Stimulated activated CD4-positive, alpha-beta T cell treated with anti-CD3 and anti-CD28 coated beads, Interleukin-12 subunit alpha, Interleukin-12 subunit beta, amount 100 ng/mL, for 4 hours (primary cell): ENCODE results near the gene MRPS15.
"Not testable (repeated sequence)": the region's sequence is repeated elsewhere in the genome, so short reads cannot be mapped to it uniquely, and the experiment has no call there.

Experiments used
- DNase-seq: peaks from one replicate; pipeline ENCODE4 v3.0.0-alpha.2; 2020

Gene MRPS15

GRCh38 chr1:36463803-36464604 lies at the start of gene MRPS15:
MRPS15 (minus strand) TSS chr1:36464384; CDS start chr1:36464275, 109 bp downstream.
- DNase-seq: peak; percentile 95

GRCh38 chr1:36512842-36513241 lies 48.7 kb upstream of the MRPS15 start:
- no peak for DNase-seq

- no peak for DNase-seq
Observed at GRCh38 chr1:36511804-36512798, 47.9 kb upstream of the MRPS15 start.

- DNase-seq: not testable (repeated sequence)
Observed at GRCh38 chr1:36511220-36511619, 47.0 kb upstream of the MRPS15 start.

GRCh38 chr1:36510418-36510817 lies 46.2 kb upstream of the MRPS15 start:
- DNase-seq: no peak

GRCh38 chr1:36508257-36508656 lies 44.1 kb upstream of the MRPS15 start:
- no peak for DNase-seq

GRCh38 chr1:36506276-36506920 lies 42.2 kb upstream of the MRPS15 start:
- DNase-seq: no peak

GRCh38 chr1:36503733-36504132 lies 39.5 kb upstream of the MRPS15 start:
- no peak for DNase-seq

- DNase-seq: no peak
Observed at GRCh38 chr1:36503159-36503558, 39.0 kb upstream of the MRPS15 start.

GRCh38 chr1:36502616-36503015 lies 38.4 kb upstream of the MRPS15 start:
- no peak for DNase-seq

GRCh38 chr1:36501911-36502310 lies 37.7 kb upstream of the MRPS15 start:
- not testable (repeated sequence) for DNase-seq

GRCh38 chr1:36497207-36497606 lies 33.0 kb upstream of the MRPS15 start:
- DNase-seq: no peak

- no peak for DNase-seq
Observed at GRCh38 chr1:36494971-36495370, 30.8 kb upstream of the MRPS15 start.

- no peak for DNase-seq
Observed at GRCh38 chr1:36493524-36493923, 29.3 kb upstream of the MRPS15 start.

GRCh38 chr1:36492491-36492890 lies 28.3 kb upstream of the MRPS15 start:
- no peak for DNase-seq

- DNase-seq: not testable (repeated sequence)
Observed at GRCh38 chr1:36489258-36490051, 25.3 kb upstream of the MRPS15 start.

- no peak for DNase-seq
Observed at GRCh38 chr1:36487906-36488305, 23.7 kb upstream of the MRPS15 start.

GRCh38 chr1:36487336-36487725 lies 23.1 kb upstream of the MRPS15 start:
- DNase-seq: not testable (repeated sequence)

- no peak for DNase-seq
Observed at GRCh38 chr1:36486439-36487335, 22.5 kb upstream of the MRPS15 start.

GRCh38 chr1:36486093-36486438 lies 21.9 kb upstream of the MRPS15 start:
- DNase-seq: no peak

GRCh38 chr1:36484099-36484498 lies 19.9 kb upstream of the MRPS15 start:
- DNase-seq: no peak
